Esophagus squamous epithelium (tissue), 5 donors: ENCODE results near the gene TMEM240. TPM values are rescaled to one million over a fixed set of nuclear protein-coding genes. Genes with fewer than 3 reads are reported as not detected.

Experiments
- DNase-seq: peaks from one replicate; lab custom pipeline; 2025; lab: John Stamatoyannopoulos, UW
- H3K27ac ChIP-seq, 4 donors: fragments of 200-600 bp; sonication (generic); one replicate each; pipeline ENCODE4 v1.5.1; 2016 to 2019; ENCODE audit warnings: mild to moderate bottlenecking in 1 of 4
- H3K27me3 ChIP-seq, 4 donors: fragments of 200-600 bp; sonication (generic); 1 replicate in 3 of 4; 2 replicates in 1 of 4; pipeline versions ENCODE4 v1.5.1 to v1.6.0; 2017 to 2021; ENCODE audit warnings: antibody characterized with exemption in 1 of 4
- H3K36me3 ChIP-seq, 3 donors: fragments of 200-600 bp; sonication (generic); one replicate each; pipeline ENCODE4 v1.5.1; 2016 to 2019
- H3K4me1 ChIP-seq, 3 donors: fragments of 200-600 bp; sonication (generic); one replicate each; pipeline ENCODE4 v1.5.1; 2017 to 2019
- H3K4me3 ChIP-seq, 4 donors: fragments of 200-600 bp; sonication (generic); 1 replicate in 3 of 4; 2 replicates in 1 of 4; pipeline ENCODE4 v1.5.1; 2016 to 2019; ENCODE audit warnings: mild to moderate bottlenecking in 2 of 4, moderate library complexity in 1 of 4
- H3K9me3 ChIP-seq, 3 donors: fragments of 200-600 bp; sonication (generic); one replicate each; pipeline ENCODE4 v1.5.1; 2016 to 2019
- CTCF ChIP-seq, 6 experiments: fragments of 450-650 bp in 4 of 6; fragments of 200-600 bp in 2 of 6; sonication (generic) in 2 of 6; IDR thresholded peaks; one replicate each; pipeline ENCODE4 v1.5.1; 2016 to 2019; ENCODE audit warnings: antibody characterized with exemption in 6 of 6, mild to moderate bottlenecking in 4 of 6, moderate library complexity in 4 of 6
- POLR2A ChIP-seq, 4 donors: fragments of 450-650 bp; IDR thresholded peaks; one replicate each; pipeline ENCODE4 v1.6.1; 2017; ENCODE audit warnings: antibody characterized with exemption in 4 of 4, mild to moderate bottlenecking in 4 of 4, moderate library complexity in 3 of 4
- WGBS, 2 donors: methylation state at CpG; one replicate each; pipeline ENCODE4 v1.1.5; 2018; 5-methylcytosine and 5-hydroxymethylcytosine counted together
- intact Hi-C: fragments of 100-400 bp; cut with DNase I; formaldehyde crosslinking; loops from one replicate; pipeline ENCODE4 v1.15.0; 2022
- total RNA-seq, 4 donors: library from RNA; depleted of rRNA; stranded (reverse); fragments of >200 nt; gene quantifications; one replicate each; pipeline ENCODE4 v1.1.0, GENCODE V29; 2016
- donor health status: DM: yes; HTN: yes; CAD: no.

Gene TMEM240
- total RNA-seq, 4 donors from 2014 or later, result 2.7 TPM; not detected in 3

DNA sequence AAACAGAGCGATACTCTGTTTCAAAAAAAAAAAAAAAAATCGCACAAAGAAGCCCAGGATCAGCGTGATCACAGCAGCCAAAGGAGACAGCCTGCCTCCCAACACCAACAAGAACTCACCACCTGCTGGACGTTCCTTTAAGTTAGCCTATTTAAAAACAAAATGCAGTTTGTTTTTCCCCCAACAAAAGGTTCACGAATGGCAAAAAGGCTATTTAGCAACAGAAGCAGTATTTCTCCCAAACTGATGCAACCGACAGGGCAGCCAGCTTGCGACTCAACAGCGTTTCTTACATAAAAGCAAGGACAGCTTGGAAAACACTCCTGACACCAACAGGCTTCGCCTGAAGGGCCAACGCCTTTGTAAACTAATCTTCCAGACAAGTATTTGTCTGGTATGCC lies 27.5 kb upstream of the TMEM240 start:
- intact Hi-C loops, result no loop called here
- no peaks in the 10 kb centered on the region for H3K27me3 ChIP-seq
- H3K9me3 ChIP-seq, result no peaks in the 10 kb centered on the region
- H3K27ac ChIP-seq, result peak overlapping the region in 2 of 4 donors; percentile 22 to 44
- peaks cover 10 to 84% (median 30%) of the 10 kb centered on the region in 3 donors for H3K36me3 ChIP-seq
- 51 to 55% methylated on average over 10 of the region's 10 CpGs for WGBS, 2 donors
- no peak overlapping the region for H3K4me3 ChIP-seq
- peaks cover 6 to 77% (median 37%) of the 10 kb centered on the region in 3 donors for H3K4me1 ChIP-seq
- TF ChIP-seq POLR2A (IDR thresholded peaks at IDR 0.05) (no peak), CTCF (IDR thresholded peaks at IDR 0.05) (no peak)
- DNase-seq, result no peak

GRCh38 chr1:1567152-1567875 lies 26.9 kb upstream of the TMEM240 start:
- peaks cover 4 to 71% (median 33%) of the 10 kb centered on the region in 3 donors for H3K4me1 ChIP-seq

GRCh38 chr1:1565340-1565739 lies 24.9 kb upstream of the TMEM240 start:
- Histone ChIP-seq H3K36me3 (peaks cover 20 to 86% (median 48%) of the 10 kb centered on the region in 3 donors), H3K4me1 (peaks cover 2 to 51% (median 28%) of the 10 kb centered on the region in 3 donors), H3K27ac (no peak overlapping the region), H3K27me3 (no peaks in the 10 kb centered on the region), H3K4me3 (no peak overlapping the region), H3K9me3 (no peaks in the 10 kb centered on the region)
- no peak for DNase-seq
- 86 to 92% methylated on average over 1 to 7 of the region's 10 CpGs for WGBS, 2 donors
- TF ChIP-seq CTCF (IDR thresholded peaks at IDR 0.05) (no peak), POLR2A (IDR thresholded peaks at IDR 0.05) (no peak)
- intact Hi-C loops, result no loop called here

More at GRCh38 chr1:1567152-1567875, 26.9 kb upstream of the TMEM240 start:
- no peaks in the 10 kb centered on the region for H3K27me3 ChIP-seq
- H3K9me3 ChIP-seq, result no peaks in the 10 kb centered on the region
- TF ChIP-seq POLR2A (IDR thresholded peaks at IDR 0.05), result no peak
- TF ChIP-seq CTCF (IDR thresholded peaks at IDR 0.05), result no peak
- peaks cover 10 to 84% (median 36%) of the 10 kb centered on the region in 3 donors for H3K36me3 ChIP-seq
- intact Hi-C loops, result no loop called here
- WGBS, 2 donors, result 81 to 88% methylated on average over 26 to 29 of the region's 31 CpGs
- H3K27ac ChIP-seq, result peak overlapping the region in 2 of 4 donors; percentile 6 to 44
- H3K4me3 ChIP-seq, result no peak overlapping the region
- DNase-seq, result no peak

GRCh38 chr1:1564268-1564667 lies 23.8 kb upstream of the TMEM240 start:
- DNase-seq, result no peak

More at GRCh38 chr1:1564268-1564667, 23.8 kb upstream of the TMEM240 start:
- H3K4me1 ChIP-seq, result peaks cover 0 to 51% (median 21%) of the 10 kb centered on the region in 3 donors
- 84 to 90% methylated on average over 15 of the region's 19 CpGs for WGBS, 2 donors
- H3K4me3 ChIP-seq, result no peak overlapping the region
- no peaks in the 10 kb centered on the region for H3K27me3 ChIP-seq
- peak overlapping the region in 2 of 4 donors; percentile 16 to 18 for H3K27ac ChIP-seq
- H3K36me3 ChIP-seq, result peaks cover 20 to 83% (median 48%) of the 10 kb centered on the region in 3 donors
- TF ChIP-seq CTCF (IDR thresholded peaks at IDR 0.05) (no peak), POLR2A (IDR thresholded peaks at IDR 0.05) (no peak)
- intact Hi-C loops, result no loop called here
- H3K9me3 ChIP-seq, result no peaks in the 10 kb centered on the region
